Fibroblast of lung (primary cell): ENCODE results near the gene IL20RA. TPM values are rescaled to one million over a fixed set of nuclear protein-coding genes. Genes with fewer than 3 reads are reported as not detected.

Experiments
- DNase-seq, 2 donors: peaks; one replicate each; pipeline versions ENCODE4 v3.0.0 to v3.0.0-alpha.2; 2010; ENCODE audit warnings: low read depth in 2 of 2
- H2AFZ ChIP-seq: 2 replicates; pipeline ENCODE4 v1.5.1; 2012; ENCODE audit warnings: low read length, control low read depth, inconsistent platforms
- H3K27ac ChIP-seq: 2 replicates; pipeline ENCODE4 v1.5.1; 2011; ENCODE audit warnings: low read length, control low read depth; ENCODE audit not compliant: insufficient read depth
- H3K27me3 ChIP-seq: 2 replicates; pipeline ENCODE4 v1.5.1; 2011; ENCODE audit warnings: mild to moderate bottlenecking, low read length; ENCODE audit not compliant: control insufficient read depth, insufficient read depth
- H3K36me3 ChIP-seq: 2 replicates; pipeline ENCODE4 v1.5.1; 2011; ENCODE audit warnings: low read length; ENCODE audit not compliant: control insufficient read depth, insufficient read depth
- H3K4me1 ChIP-seq: 2 replicates; pipeline ENCODE4 v1.5.1; 2011; ENCODE audit warnings: low read length; ENCODE audit not compliant: control insufficient read depth, insufficient read depth; ENCODE audit errors: extremely low read depth
- H3K4me2 ChIP-seq: 2 replicates; pipeline ENCODE4 v1.5.1; 2011; ENCODE audit warnings: low read length, control low read depth; ENCODE audit not compliant: insufficient read depth; ENCODE audit errors: extremely low read depth
- H3K4me3 ChIP-seq, 4 experiments: fragments of 200-600 bp in 1 of 4; sonication (generic) in 1 of 4; replicated peaks in 1 of 4; 2 replicates each; pipeline ENCODE4 v1.5.1; 2011 to 2016; ENCODE audit warnings: low read length in 4 of 4, low read depth in 3 of 4, mild to moderate bottlenecking in 3 of 4, control low read depth in 2 of 4, inconsistent platforms in 1 of 4, mixed read lengths in 1 of 4; ENCODE audit not compliant: insufficient read depth in 1 of 4; ENCODE audit errors: control extremely low read depth in 1 of 4
- H3K79me2 ChIP-seq: 2 replicates; pipeline ENCODE4 v1.5.1; 2012; ENCODE audit warnings: mild to moderate bottlenecking, low read length, inconsistent platforms; ENCODE audit not compliant: control insufficient read depth, insufficient read depth
- H3K9ac ChIP-seq: 2 replicates; pipeline ENCODE4 v1.5.1; 2011; ENCODE audit warnings: mild to moderate bottlenecking, low read length, control low read depth; ENCODE audit not compliant: insufficient read depth
- H3K9me3 ChIP-seq: 2 replicates; pipeline ENCODE4 v1.5.1; 2012; ENCODE audit warnings: low read depth, low read length; ENCODE audit not compliant: control insufficient read depth, insufficient read depth
- H4K20me1 ChIP-seq: 2 replicates; pipeline ENCODE4 v1.5.1; 2011; ENCODE audit warnings: low read length; ENCODE audit not compliant: control insufficient read depth, insufficient read depth; ENCODE audit errors: extremely low read depth
- CTCF ChIP-seq, 2 donors: IDR thresholded peaks in 1 of 2; conservative IDR thresholded peaks in 1 of 2; 1 replicate in 1 of 2; 2 replicates in 1 of 2; pipeline ENCODE4 v1.5.1; 2011 to 2012; ENCODE audit warnings: low read length in 2 of 2, control low read depth in 1 of 2, inconsistent platforms in 1 of 2, low read depth in 1 of 2, mild to moderate bottlenecking in 1 of 2
- EZH2 ChIP-seq: IDR thresholded peaks from 2 replicates; pipeline ENCODE4 v1.5.1; 2012; ENCODE audit warnings: low read length, control low read depth, mild to moderate bottlenecking; ENCODE audit errors: missing control alignments
- polyA plus RNA-seq, 2 donors: library from polyadenylated mRNA; depleted of rRNA in 1 of 2; stranded (reverse) in 1 of 2; unstranded in 1 of 2; fragments of >200 nt; gene quantifications; 2 replicates each; pipeline ENCODE4 v1.2.1, GENCODE V29; 2011 to 2012; ENCODE audit warnings: missing spikeins in 1 of 2
- total RNA-seq: library from RNA; depleted of rRNA; stranded (reverse); fragments of >200 nt; gene quantifications from 2 replicates; pipeline ENCODE4 v1.2.1, GENCODE V29; 2014

IL20RA gene
- total and polyA plus RNA-seq, 2 donors (not counting 1 experiment from before 2014, with no cell fraction given) = 0.10 to 0.33 TPM

GRCh38 chr6:137006056-137006455, 38.7 kb downstream of the IL20RA start:
- Histone ChIP-seq H3K27ac (no peak overlapping the region), H3K4me1 (no peaks in the 10 kb centered on the region), H4K20me1 (no peaks in the 10 kb centered on the region), H2AFZ (no peak overlapping the region), H3K27me3 (no peaks in the 10 kb centered on the region), H3K4me2 (no peak overlapping the region), H3K4me3 (no peak overlapping the region), H3K9ac (no peak overlapping the region), H3K79me2 (no peaks in the 10 kb centered on the region), H3K36me3 (no peaks in the 10 kb centered on the region), H3K9me3 (no peaks in the 10 kb centered on the region)
- DNase-seq = no peak
- TF ChIP-seq EZH2 = no peak
- TF ChIP-seq CTCF (conservative IDR thresholded peaks at IDR 0.05 in 1 of 2, IDR thresholded peaks at IDR 0.05 in 1 of 2; ENCODE audit: low read depth in 1 of 2, low read length in 2 of 2) = no peak

- Histone ChIP-seq H2AFZ (no peak overlapping the region), H3K4me2 (no peak overlapping the region), H3K27ac (no peak overlapping the region), H3K79me2 (no peaks in the 10 kb centered on the region), H3K4me1 (no peaks in the 10 kb centered on the region), H3K36me3 (no peaks in the 10 kb centered on the region), H3K27me3 (no peaks in the 10 kb centered on the region), H3K9ac (no peak overlapping the region), H3K4me3 (no peak overlapping the region), H4K20me1 (no peaks in the 10 kb centered on the region), H3K9me3 (no peaks in the 10 kb centered on the region)
- no peak for DNase-seq
- TF ChIP-seq CTCF (conservative IDR thresholded peaks at IDR 0.05 in 1 of 2, IDR thresholded peaks at IDR 0.05 in 1 of 2; ENCODE audit: low read depth in 1 of 2, low read length in 2 of 2) = no peak
- TF ChIP-seq EZH2 = no peak
These were observed 39.7 kb downstream of the IL20RA start for GRCh38 chr6:137005073-137005472.

GRCh38 chr6:137002505-137002904, 42.3 kb downstream of the IL20RA start:
- H3K4me1 ChIP-seq = no peaks in the 10 kb centered on the region
- no peak overlapping the region for H3K4me2 ChIP-seq
- H3K9me3 ChIP-seq = no peaks in the 10 kb centered on the region
- no peaks in the 10 kb centered on the region for H4K20me1 ChIP-seq
- H3K27me3 ChIP-seq = no peaks in the 10 kb centered on the region
- H3K27ac ChIP-seq = no peak overlapping the region
- no peaks in the 10 kb centered on the region for H3K36me3 ChIP-seq
- H3K79me2 ChIP-seq = no peaks in the 10 kb centered on the region
- H3K4me3 ChIP-seq = no peak overlapping the region
- H2AFZ ChIP-seq = no peak overlapping the region
- TF ChIP-seq CTCF (conservative IDR thresholded peaks at IDR 0.05 in 1 of 2, IDR thresholded peaks at IDR 0.05 in 1 of 2; ENCODE audit: low read depth in 1 of 2, low read length in 2 of 2) (no peak), EZH2 (no peak)
- no peak overlapping the region for H3K9ac ChIP-seq
- no peak for DNase-seq
